Endothelial cell of umbilical vein (primary cell): Measurements from ENCODE around the gene BCR. TPM values are rescaled to one million over a fixed set of nuclear protein-coding genes. Genes with fewer than 3 reads are reported as not detected.

ENCODE experiments used
- BruUV-seq: library from RNA; stranded (reverse); fragments of 400-500 nt; replicated peaks from 2 replicates; lab custom pipeline; 2021; lab: Mats Ljungman, UMichigan
- CTCF ChIA-PET: fragments of 300-600, 350-600 bp; sonication (Branson Sonifier 250); formaldehyde crosslinking; loops from one replicate; lab custom pipeline; 2021; ENCODE audit warnings: antibody characterized with exemption, inconsistent platforms; lab: Charles Lee
- POLR2A ChIA-PET: fragments of 300-600, 350-600 bp; sonication (Branson Sonifier 250); formaldehyde crosslinking; loops from one replicate; lab custom pipeline; 2021; ENCODE audit warnings: antibody characterized with exemption, inconsistent platforms; lab: Charles Lee
- DNase-seq: peaks from one replicate; pipeline ENCODE4 v3.0.0-alpha.2; 2011; ENCODE audit warnings: low read depth, low spot score
- FAIRE-seq: peaks from 2 replicates; lab custom pipeline; 2011; peaks lifted over from hg19 to GRCh38; lab: Jason Lieb, UNC
- H2AFZ ChIP-seq: 2 replicates; pipeline ENCODE4 v1.6.0; 2012; ENCODE audit warnings: low read depth, low read length, control low read depth, inconsistent platforms
- H3K27ac ChIP-seq: 2 replicates; pipeline ENCODE4 v1.5.1; 2011; ENCODE audit warnings: low read depth, mild to moderate bottlenecking, control low read depth, low read length, moderate library complexity; ENCODE audit not compliant: insufficient read depth
- H3K27me3 ChIP-seq, 2 experiments: 2 replicates each; pipeline versions ENCODE4 v1.6.0 to v1.6.1; 2011; ENCODE audit warnings: low read length in 2 of 2, mixed read lengths in 1 of 2; ENCODE audit not compliant: control insufficient read depth in 2 of 2, insufficient read depth in 2 of 2
- H3K36me3 ChIP-seq, 2 experiments: 2 replicates in 1 of 2; 3 replicates in 1 of 2; pipeline ENCODE4 v1.5.1; 2011; ENCODE audit warnings: low read length in 2 of 2, mild to moderate bottlenecking in 1 of 2, moderate library complexity in 1 of 2; ENCODE audit not compliant: control insufficient read depth in 2 of 2, insufficient read depth in 2 of 2; ENCODE audit errors: extremely low read depth in 1 of 2
- H3K4me1 ChIP-seq: 3 replicates; pipeline ENCODE4 v1.5.1; 2011; ENCODE audit warnings: mild to moderate bottlenecking, low read length; ENCODE audit not compliant: control insufficient read depth, insufficient read depth; ENCODE audit errors: extremely low read depth
- H3K4me2 ChIP-seq: 2 replicates; pipeline ENCODE4 v1.6.1; 2011; ENCODE audit warnings: low read length, control low read depth, mixed read lengths; ENCODE audit not compliant: insufficient read depth
- H3K4me3 ChIP-seq, 3 experiments: fragments of 200-600 bp in 1 of 3; sonication (generic), shearing (Covaris generic) in 1 of 3; replicated peaks in 1 of 3; 2 replicates each; pipeline ENCODE4 v1.5.1; 2011 to 2016; ENCODE audit warnings: control low read depth in 3 of 3, low read length in 3 of 3, mild to moderate bottlenecking in 2 of 3, inconsistent platforms in 1 of 3, low read depth in 1 of 3, moderate library complexity in 1 of 3; ENCODE audit not compliant: insufficient read depth in 1 of 3
- H3K79me2 ChIP-seq: 2 replicates; pipeline ENCODE4 v1.6.0; 2012; ENCODE audit warnings: low read length, inconsistent platforms; ENCODE audit not compliant: control insufficient read depth, insufficient read depth
- H3K9ac ChIP-seq: replicated peaks from 2 replicates; pipeline ENCODE3; 2011; ENCODE audit warnings: low read length, control low read depth; ENCODE audit not compliant: insufficient read depth; ENCODE audit errors: extremely low read depth
- H3K9me1 ChIP-seq: replicated peaks from 3 replicates; pipeline ENCODE4 v1.6.0; 2011; ENCODE audit warnings: mild to moderate bottlenecking, low read length; ENCODE audit not compliant: control insufficient read depth, insufficient read depth; ENCODE audit errors: extremely low read depth
- H3K9me3 ChIP-seq: replicated peaks from 2 replicates; pipeline ENCODE4 v1.5.1; 2012; ENCODE audit warnings: low read length, inconsistent platforms; ENCODE audit not compliant: control insufficient read depth, insufficient read depth
- H4K20me1 ChIP-seq: replicated peaks from 2 replicates; pipeline ENCODE3; 2011; ENCODE audit warnings: mild to moderate bottlenecking, low read length; ENCODE audit not compliant: control insufficient read depth, insufficient read depth; ENCODE audit errors: extremely low read depth
- EZH2 ChIP-seq: IDR thresholded peaks from 2 replicates; pipeline ENCODE4 v1.6.1; 2012; ENCODE audit warnings: borderline replicate concordance, low read depth, mild to moderate bottlenecking, moderate library complexity, low read length, inconsistent platforms; ENCODE audit not compliant: severe bottlenecking
- FOS ChIP-seq: IDR thresholded peaks from 2 replicates; pipeline ENCODE4 v1.6.1; 2011; ENCODE audit warnings: mild to moderate bottlenecking, low read length, moderate library complexity, borderline replicate concordance; ENCODE audit not compliant: insufficient read depth
- GATA2 ChIP-seq: IDR thresholded peaks from 2 replicates; pipeline ENCODE4 v1.7.0; 2011; ENCODE audit warnings: low read depth, mild to moderate bottlenecking, moderate library complexity, mixed read lengths, low read length; ENCODE audit not compliant: insufficient read length, insufficient read depth
- JUN ChIP-seq: IDR thresholded peaks from 2 replicates; pipeline ENCODE4 v1.6.1; 2011; ENCODE audit warnings: borderline replicate concordance, low read depth; ENCODE audit not compliant: insufficient read length, insufficient read depth
- MAX ChIP-seq: IDR thresholded peaks from 2 replicates; pipeline ENCODE4 v1.6.1; 2011; ENCODE audit not compliant: insufficient read depth, insufficient read length
- MYC ChIP-seq: IDR thresholded peaks from one replicate; pipeline ENCODE4 v1.6.1; 2011; ENCODE audit warnings: mild to moderate bottlenecking, low read depth, low read length
- POLR2A ChIP-seq: IDR thresholded peaks from 2 replicates; pipeline ENCODE4 v1.6.1; 2012; ENCODE audit warnings: low read depth, mild to moderate bottlenecking, control low read depth, low read length
- POLR2AphosphoS5 ChIP-seq: IDR thresholded peaks from 2 replicates; pipeline ENCODE4 v1.6.1; 2012; ENCODE audit warnings: low read depth, mild to moderate bottlenecking, control low read depth, low read length, moderate library complexity; ENCODE audit not compliant: insufficient read depth
- dilution Hi-C: fragments of 300-500 bp; cut with MboI; formaldehyde crosslinking; loops from one replicate; pipeline ENCODE4 v1.15.0; 2019; ENCODE audit warnings: low sequenced_read_pairs; ENCODE audit not compliant: extremely low pct_ligation_motif_present
- intact Hi-C: fragments of 100-400 bp; cut with micrococcal nuclease; formaldehyde crosslinking; loops from one replicate; pipeline ENCODE4 v1.10.0; 2022
- polyA plus RNA-seq, 4 experiments: library from polyadenylated mRNA; depleted of rRNA in 3 of 4; stranded (reverse) in 3 of 4; unstranded in 1 of 4; fragments of >200 nt; gene quantifications; 2 replicates each; pipeline versions ENCODE4 v1.2.1 to v1.2.3, GENCODE V29; 2011 to 2012; ENCODE audit warnings: missing spikeins in 1 of 4
- total RNA-seq: library from RNA; stranded (reverse); gene quantifications from 2 replicates; pipeline ENCODE4 v1.2.3, GENCODE V29; 2021
- TF ChIP-seq, protein P1 (sequence below), 2 donors: IDR thresholded peaks; 1 replicate in 1 of 2; 2 replicates in 1 of 2; pipeline ENCODE4 v1.5.1; 2011; ENCODE audit warnings: low read length in 2 of 2, mild to moderate bottlenecking in 2 of 2, moderate library complexity in 2 of 2, control low read depth in 1 of 2, inconsistent platforms in 1 of 2, low read depth in 1 of 2; ENCODE audit not compliant: insufficient read depth in 1 of 2; ENCODE audit errors: extremely low read depth in 1 of 2

BCR gene
- total and polyA plus RNA-seq, 2 donors (not counting 3 experiments of a cell fraction or from before 2014, with no cell fraction given): 129 to 141 TPM

GRCh38 chr22:23166841-23167616, 13.3 kb upstream of the BCR start:
- no peak overlapping the region for H3K4me3 ChIP-seq
- ChIA-PET POLR2A (no interaction called here), CTCF (interaction anchor here (1.0 to 1.2 kb wide), 3 partner anchors 11 to 221 kb away, joined by 3 to 4 read pairs (median 3); no protein-coding TSS in a partner anchor)
- no peaks in the 10 kb centered on the region for H3K4me1 ChIP-seq
- TF ChIP-seq EZH2: no peak
- TF ChIP-seq POLR2AphosphoS5: no peak
- no peak for TF ChIP-seq JUN
- TF ChIP-seq MYC: no peak
- TF ChIP-seq, protein P1, sequence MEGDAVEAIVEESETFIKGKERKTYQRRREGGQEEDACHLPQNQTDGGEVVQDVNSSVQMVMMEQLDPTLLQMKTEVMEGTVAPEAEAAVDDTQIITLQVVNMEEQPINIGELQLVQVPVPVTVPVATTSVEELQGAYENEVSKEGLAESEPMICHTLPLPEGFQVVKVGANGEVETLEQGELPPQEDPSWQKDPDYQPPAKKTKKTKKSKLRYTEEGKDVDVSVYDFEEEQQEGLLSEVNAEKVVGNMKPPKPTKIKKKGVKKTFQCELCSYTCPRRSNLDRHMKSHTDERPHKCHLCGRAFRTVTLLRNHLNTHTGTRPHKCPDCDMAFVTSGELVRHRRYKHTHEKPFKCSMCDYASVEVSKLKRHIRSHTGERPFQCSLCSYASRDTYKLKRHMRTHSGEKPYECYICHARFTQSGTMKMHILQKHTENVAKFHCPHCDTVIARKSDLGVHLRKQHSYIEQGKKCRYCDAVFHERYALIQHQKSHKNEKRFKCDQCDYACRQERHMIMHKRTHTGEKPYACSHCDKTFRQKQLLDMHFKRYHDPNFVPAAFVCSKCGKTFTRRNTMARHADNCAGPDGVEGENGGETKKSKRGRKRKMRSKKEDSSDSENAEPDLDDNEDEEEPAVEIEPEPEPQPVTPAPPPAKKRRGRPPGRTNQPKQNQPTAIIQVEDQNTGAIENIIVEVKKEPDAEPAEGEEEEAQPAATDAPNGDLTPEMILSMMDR (IDR thresholded peaks at IDR 0.05; ENCODE audit: extremely low read depth in 1 of 2, insufficient read depth in 1 of 2, low read depth in 1 of 2, low read length in 2 of 2): no peak
- no peak for TF ChIP-seq POLR2A
- TF ChIP-seq MAX: no peak
- TF ChIP-seq GATA2: no peak
- no peak for TF ChIP-seq FOS
- H3K27ac ChIP-seq: no peak overlapping the region
- no peaks in the 10 kb centered on the region for H3K36me3 ChIP-seq
- H3K79me2 ChIP-seq: no peaks in the 10 kb centered on the region
- no peaks in the 10 kb centered on the region for H3K27me3 ChIP-seq
- no peaks in the 10 kb centered on the region for H3K9me1 ChIP-seq
- no peak for FAIRE-seq
- BruUV-seq: no TSS peak
- dilution Hi-C loops (no loop called here), intact Hi-C loops (no loop called here)
- H3K9ac ChIP-seq: no peak overlapping the region
- no peak overlapping the region for H3K4me2 ChIP-seq
- no peaks in the 10 kb centered on the region for H4K20me1 ChIP-seq
- H2AFZ ChIP-seq: no peak overlapping the region
- DNase-seq: no peak
- H3K9me3 ChIP-seq: no peaks in the 10 kb centered on the region
